ENCODE measurements around the gene H19. TPM values are rescaled to one million over a fixed set of nuclear protein-coding genes. Genes with fewer than 3 reads are reported as not detected.

Gene H19
- total and polyA plus RNA-seq, 4 donors, result 194 to 16,780 (median 332) TPM

GRCh38 chr11:1949302-1949701 lies 48.3 kb downstream of the H19 start:
- H3K9ac ChIP-seq (ENCODE audit: low read depth in 1 of 2, low read length in 2 of 2), result no peak overlapping the region
- TF ChIP-seq RXRA (IDR thresholded peaks at IDR 0.05) (no peak), ATF3 (IDR thresholded peaks at IDR 0.05) (no peak), CTCF (IDR thresholded peaks at IDR 0.05; ENCODE audit: low read depth, low read length, missing input control) (no peak), GABPA (IDR thresholded peaks at IDR 0.05 in 1 of 2, conservative IDR thresholded peaks at IDR 0.05 in 1 of 2) (no peak), FOXA2 (IDR thresholded peaks at IDR 0.05) (no peak), SP1 (IDR thresholded peaks at IDR 0.05) (no peak), RAD21 (IDR thresholded peaks at IDR 0.05) (no peak), YY1 (IDR thresholded peaks at IDR 0.05) (no peak), EGR1 (IDR thresholded peaks at IDR 0.05; ENCODE audit: low read depth in 2 of 2) (no peak), MAX (IDR thresholded peaks at IDR 0.05) (no peak), TAF1 (conservative IDR thresholded peaks at IDR 0.05) (no peak), JUND (IDR thresholded peaks at IDR 0.05) (no peak), REST (IDR thresholded peaks at IDR 0.05) (no peak), HNF4A (conservative IDR thresholded peaks at IDR 0.05) (no peak), FOXA1 (IDR thresholded peaks at IDR 0.05) (no peak), HNF4G (IDR thresholded peaks at IDR 0.05) (no peak), NR2F2 (IDR thresholded peaks at IDR 0.05) (no peak), ZBTB33 (IDR thresholded peaks at IDR 0.05) (no peak)
- H3K9me3 ChIP-seq (ENCODE audit: control insufficient read depth in 4 of 4, low read length in 3 of 4), result no peaks in the 10 kb centered on the region
- DNase-seq (ENCODE audit: low spot score), result no peak
- peaks cover 0 to 1% (median 0%) of the 10 kb centered on the region in 4 donors for H3K4me1 ChIP-seq (ENCODE audit: control insufficient read depth in 4 of 4, insufficient read depth in 4 of 4, low read length in 3 of 4)
- no peak overlapping the region for H3K27ac ChIP-seq (ENCODE audit: low read depth in 1 of 2, low read length in 2 of 2)
- no CpG with 5 or more reads among the region's 6 CpGs for WGBS
- H3K4me3 ChIP-seq (ENCODE audit: low read depth in 1 of 3, low read length in 3 of 3), result no peak overlapping the region
- H3K27me3 ChIP-seq (ENCODE audit: control insufficient read depth in 4 of 4, insufficient read depth in 4 of 4, low read length in 3 of 4), result no peaks in the 10 kb centered on the region
- H3K36me3 ChIP-seq (ENCODE audit: control insufficient read depth in 4 of 4, insufficient read depth in 3 of 4, low read depth in 1 of 4, low read length in 3 of 4), result no peaks in the 10 kb centered on the region
